GM23248 (cell line): Measurements from ENCODE around the gene TAF1.

Experiments
- EZH2 ChIP-seq: fragments of 200-600 bp; sonication (generic); IDR thresholded peaks from 2 replicates; pipeline ENCODE4 v1.6.1; 2018; ENCODE audit warnings: antibody characterized with exemption, mild to moderate bottlenecking; ENCODE audit not compliant: insufficient read depth, poor library complexity, severe bottlenecking
- EZH2phosphoT487 ChIP-seq: fragments of 200-600 bp; sonication (generic); IDR thresholded peaks from 2 replicates; pipeline ENCODE4 v1.6.1; 2018; ENCODE audit warnings: antibody characterized with exemption, moderate library complexity, mild to moderate bottlenecking, low read depth; ENCODE audit not compliant: insufficient read depth

GRCh38 chrX:71432733-71433132, 66.6 kb downstream of the TAF1 start:
- no peak for TF ChIP-seq EZH2
- TF ChIP-seq EZH2phosphoT487: no peak
